ENCODE results near the gene VPS13D. TPM values are rescaled to one million over a fixed set of nuclear protein-coding genes. Genes with fewer than 3 reads are reported as not detected.

Gene VPS13D
- total and polyA plus RNA-seq, 10 of the 15 experiments (the other 5 are each of a cell fraction or from before 2014, with no cell fraction given): 1.4 to 16.9 (median 8.5) TPM

DNA sequence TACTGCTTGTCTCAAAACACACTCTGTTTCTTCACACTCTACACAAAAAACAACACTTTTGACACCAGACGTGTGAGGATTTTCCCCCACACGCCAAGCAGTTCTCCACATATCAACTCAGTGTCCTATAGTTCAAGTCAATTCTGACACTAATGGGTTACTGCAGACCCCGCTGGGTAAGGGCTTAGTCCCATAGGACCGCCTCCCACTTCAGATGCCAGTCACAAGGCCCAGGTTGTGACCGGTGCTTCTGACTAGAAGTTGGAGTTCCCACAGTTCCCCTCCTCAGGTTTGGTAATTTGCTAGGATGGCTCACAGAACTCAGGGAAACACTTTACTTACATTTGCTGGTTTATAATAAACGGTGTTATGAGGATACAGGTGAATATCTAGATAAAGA lies 19.9 kb downstream of the VPS13D start (continued):
- TF ChIP-seq, protein P1, sequence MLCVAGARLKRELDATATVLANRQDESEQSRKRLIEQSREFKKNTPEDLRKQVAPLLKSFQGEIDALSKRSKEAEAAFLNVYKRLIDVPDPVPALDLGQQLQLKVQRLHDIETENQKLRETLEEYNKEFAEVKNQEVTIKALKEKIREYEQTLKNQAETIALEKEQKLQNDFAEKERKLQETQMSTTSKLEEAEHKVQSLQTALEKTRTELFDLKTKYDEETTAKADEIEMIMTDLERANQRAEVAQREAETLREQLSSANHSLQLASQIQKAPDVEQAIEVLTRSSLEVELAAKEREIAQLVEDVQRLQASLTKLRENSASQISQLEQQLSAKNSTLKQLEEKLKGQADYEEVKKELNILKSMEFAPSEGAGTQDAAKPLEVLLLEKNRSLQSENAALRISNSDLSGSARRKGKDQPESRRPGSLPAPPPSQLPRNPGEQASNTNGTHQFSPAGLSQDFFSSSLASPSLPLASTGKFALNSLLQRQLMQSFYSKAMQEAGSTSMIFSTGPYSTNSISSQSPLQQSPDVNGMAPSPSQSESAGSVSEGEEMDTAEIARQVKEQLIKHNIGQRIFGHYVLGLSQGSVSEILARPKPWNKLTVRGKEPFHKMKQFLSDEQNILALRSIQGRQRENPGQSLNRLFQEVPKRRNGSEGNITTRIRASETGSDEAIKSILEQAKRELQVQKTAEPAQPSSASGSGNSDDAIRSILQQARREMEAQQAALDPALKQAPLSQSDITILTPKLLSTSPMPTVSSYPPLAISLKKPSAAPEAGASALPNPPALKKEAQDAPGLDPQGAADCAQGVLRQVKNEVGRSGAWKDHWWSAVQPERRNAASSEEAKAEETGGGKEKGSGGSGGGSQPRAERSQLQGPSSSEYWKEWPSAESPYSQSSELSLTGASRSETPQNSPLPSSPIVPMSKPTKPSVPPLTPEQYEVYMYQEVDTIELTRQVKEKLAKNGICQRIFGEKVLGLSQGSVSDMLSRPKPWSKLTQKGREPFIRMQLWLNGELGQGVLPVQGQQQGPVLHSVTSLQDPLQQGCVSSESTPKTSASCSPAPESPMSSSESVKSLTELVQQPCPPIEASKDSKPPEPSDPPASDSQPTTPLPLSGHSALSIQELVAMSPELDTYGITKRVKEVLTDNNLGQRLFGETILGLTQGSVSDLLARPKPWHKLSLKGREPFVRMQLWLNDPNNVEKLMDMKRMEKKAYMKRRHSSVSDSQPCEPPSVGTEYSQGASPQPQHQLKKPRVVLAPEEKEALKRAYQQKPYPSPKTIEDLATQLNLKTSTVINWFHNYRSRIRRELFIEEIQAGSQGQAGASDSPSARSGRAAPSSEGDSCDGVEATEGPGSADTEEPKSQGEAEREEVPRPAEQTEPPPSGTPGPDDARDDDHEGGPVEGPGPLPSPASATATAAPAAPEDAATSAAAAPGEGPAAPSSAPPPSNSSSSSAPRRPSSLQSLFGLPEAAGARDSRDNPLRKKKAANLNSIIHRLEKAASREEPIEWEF (IDR thresholded peaks at IDR 0.05; ENCODE audit: insufficient replicate concordance, low read depth, low read length): no peak
- TF ChIP-seq SIX5 (IDR thresholded peaks at IDR 0.05; ENCODE audit: low read depth, low read length, severe bottlenecking): no peak
- TF ChIP-seq DPF2 (IDR thresholded peaks at IDR 0.05): no peak
- TF ChIP-seq RB1 (IDR thresholded peaks at IDR 0.05; ENCODE audit: borderline replicate concordance): no peak
- TF ChIP-seq BACH1 (IDR thresholded peaks at IDR 0.05; ENCODE audit: borderline replicate concordance): no peak
- no peak for TF ChIP-seq ASH2L (IDR thresholded peaks at IDR 0.05; ENCODE audit: borderline replicate concordance, low read depth)
- no peak for TF ChIP-seq TBL1XR1 (IDR thresholded peaks at IDR 0.05; ENCODE audit: low read depth, low read length)
- TF ChIP-seq, protein P2, sequence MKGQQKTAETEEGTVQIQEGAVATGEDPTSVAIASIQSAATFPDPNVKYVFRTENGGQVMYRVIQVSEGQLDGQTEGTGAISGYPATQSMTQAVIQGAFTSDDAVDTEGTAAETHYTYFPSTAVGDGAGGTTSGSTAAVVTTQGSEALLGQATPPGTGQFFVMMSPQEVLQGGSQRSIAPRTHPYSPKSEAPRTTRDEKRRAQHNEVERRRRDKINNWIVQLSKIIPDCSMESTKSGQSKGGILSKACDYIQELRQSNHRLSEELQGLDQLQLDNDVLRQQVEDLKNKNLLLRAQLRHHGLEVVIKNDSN (IDR thresholded peaks at IDR 0.05; ENCODE audit: borderline replicate concordance, extremely low read length, insufficient read depth, low read depth, low read length): no peak
